Esophagus squamous epithelium (tissue), 4 donors: ENCODE data around the gene EGFR.

ENCODE experiments used
- CTCF ChIP-seq, 6 experiments: fragments of 450-650 bp in 4 of 6; fragments of 200-600 bp in 2 of 6; sonication (generic) in 2 of 6; IDR thresholded peaks; one replicate each; pipeline ENCODE4 v1.5.1; 2016 to 2019; ENCODE audit warnings: antibody characterized with exemption in 6 of 6, mild to moderate bottlenecking in 4 of 6, moderate library complexity in 4 of 6
- POLR2A ChIP-seq, 4 donors: fragments of 450-650 bp; IDR thresholded peaks; one replicate each; pipeline ENCODE4 v1.6.1; 2017; ENCODE audit warnings: antibody characterized with exemption in 4 of 4, mild to moderate bottlenecking in 4 of 4, moderate library complexity in 3 of 4

GRCh38 chr7:54992871-54993475 lies 25.8 kb upstream of the EGFR start:
- TF ChIP-seq POLR2A (IDR thresholded peaks at IDR 0.05): no peak
- no peak for TF ChIP-seq CTCF (IDR thresholded peaks at IDR 0.05)
